ENCODE measurements around the gene DLG2. TPM values are rescaled to one million over a fixed set of nuclear protein-coding genes. Genes with fewer than 3 reads are reported as not detected.
"Not testable (repeated sequence)": the region's sequence is repeated elsewhere in the genome, so short reads cannot be mapped to it uniquely, and the experiment has no call there.

The DLG2 gene
- total and polyA plus RNA-seq, 2 donors (not counting 3 experiments of a cell fraction or from before 2014, with no cell fraction given) = 0.15 to 1.1 TPM

- no peaks in the 10 kb centered on the region for H3K4me1 ChIP-seq (ENCODE audit: control insufficient read depth, extremely low read depth, insufficient read depth, low read length)
- FAIRE-seq = no peak
- no peak overlapping the region for H2AFZ ChIP-seq (ENCODE audit: low read depth, low read length)
- no peak for TF ChIP-seq POLR2A (IDR thresholded peaks at IDR 0.05; ENCODE audit: low read depth, low read length)
- no peak for TF ChIP-seq CTCF (IDR thresholded peaks at IDR 0.05; ENCODE audit: extremely low read depth in 1 of 2, insufficient read depth in 1 of 2, low read depth in 1 of 2, low read length in 2 of 2)
- TF ChIP-seq JUN (IDR thresholded peaks at IDR 0.05; ENCODE audit: borderline replicate concordance, insufficient read depth, insufficient read length, low read depth) = no peak
- TF ChIP-seq MYC (IDR thresholded peaks at IDR 0.05; ENCODE audit: low read depth, low read length) = no peak
- H3K9ac ChIP-seq (replicated peaks; ENCODE audit: extremely low read depth, insufficient read depth, low read length) = no peak overlapping the region
- no peak overlapping the region for H3K4me2 ChIP-seq (ENCODE audit: insufficient read depth, low read length)
- no peaks in the 10 kb centered on the region for H3K79me2 ChIP-seq (ENCODE audit: control insufficient read depth, insufficient read depth, low read length)
- no peaks in the 10 kb centered on the region for H4K20me1 ChIP-seq (replicated peaks; ENCODE audit: control insufficient read depth, extremely low read depth, insufficient read depth, low read length)
- no peaks in the 10 kb centered on the region for H3K27me3 ChIP-seq (ENCODE audit: control insufficient read depth in 2 of 2, insufficient read depth in 2 of 2, low read length in 2 of 2)
- H3K27ac ChIP-seq (ENCODE audit: insufficient read depth, low read depth, low read length) = no peak overlapping the region
- intact Hi-C loops (cut with micrococcal nuclease) = no loop called here
- no TSS peak for BruUV-seq (replicated peaks)
- H3K4me3 ChIP-seq (replicated peaks in 1 of 3; ENCODE audit: insufficient read depth in 1 of 3, low read depth in 1 of 3, low read length in 3 of 3) = no peak overlapping the region
- no peaks in the 10 kb centered on the region for H3K36me3 ChIP-seq (ENCODE audit: control insufficient read depth in 2 of 2, extremely low read depth in 1 of 2, insufficient read depth in 2 of 2, low read length in 2 of 2)
- dilution Hi-C loops (cut with MboI; ENCODE audit: extremely low pct_ligation_motif_present, low sequenced_read_pairs) = no loop called here
- DNase-seq (ENCODE audit: low read depth, low spot score) = no peak
- ChIA-PET CTCF (no interaction called here), POLR2A (no interaction called here)
- H3K9me1 ChIP-seq (replicated peaks; ENCODE audit: control insufficient read depth, extremely low read depth, insufficient read depth, low read length) = no peaks in the 10 kb centered on the region
- H3K9me3 ChIP-seq (replicated peaks; ENCODE audit: control insufficient read depth, insufficient read depth, low read length) = no peaks in the 10 kb centered on the region
These were observed 350.8 kb downstream of the DLG2 start for GRCh38 chr11:85276332-85276731.

- dilution Hi-C loops (cut with MboI; ENCODE audit: extremely low pct_ligation_motif_present, low sequenced_read_pairs); H3K36me3 ChIP-seq (ENCODE audit: control insufficient read depth in 2 of 2, extremely low read depth in 1 of 2, insufficient read depth in 2 of 2, low read length in 2 of 2); intact Hi-C loops (cut with micrococcal nuclease); H4K20me1 ChIP-seq (replicated peaks; ENCODE audit: control insufficient read depth, extremely low read depth, insufficient read depth, low read length); H3K4me1 ChIP-seq (ENCODE audit: control insufficient read depth, extremely low read depth, insufficient read depth, low read length); H3K9me1 ChIP-seq (replicated peaks; ENCODE audit: control insufficient read depth, extremely low read depth, insufficient read depth, low read length); FAIRE-seq; H3K27ac ChIP-seq (ENCODE audit: insufficient read depth, low read depth, low read length); H2AFZ ChIP-seq (ENCODE audit: low read depth, low read length); BruUV-seq (replicated peaks); POLR2A ChIA-PET; CTCF ChIA-PET; H3K79me2 ChIP-seq (ENCODE audit: control insufficient read depth, insufficient read depth, low read length); H3K4me3 ChIP-seq (replicated peaks in 1 of 3; ENCODE audit: insufficient read depth in 1 of 3, low read depth in 1 of 3, low read length in 3 of 3); H3K27me3 ChIP-seq (ENCODE audit: control insufficient read depth in 2 of 2, insufficient read depth in 2 of 2, low read length in 2 of 2); H3K4me2 ChIP-seq (ENCODE audit: insufficient read depth, low read length); DNase-seq (ENCODE audit: low read depth, low spot score); H3K9me3 ChIP-seq (replicated peaks; ENCODE audit: control insufficient read depth, insufficient read depth, low read length); H3K9ac ChIP-seq (replicated peaks; ENCODE audit: extremely low read depth, insufficient read depth, low read length): not testable (repeated sequence)
These were observed 356.8 kb downstream of the DLG2 start for GRCh38 chr11:85270315-85270714.
